ENCODE measurements around the gene RAP2A.

Gene RAP2A

GRCh38 chr13:97423300-97424045, 10.5 kb upstream of the RAP2A start:
- DNase-seq = no peak

DNA sequence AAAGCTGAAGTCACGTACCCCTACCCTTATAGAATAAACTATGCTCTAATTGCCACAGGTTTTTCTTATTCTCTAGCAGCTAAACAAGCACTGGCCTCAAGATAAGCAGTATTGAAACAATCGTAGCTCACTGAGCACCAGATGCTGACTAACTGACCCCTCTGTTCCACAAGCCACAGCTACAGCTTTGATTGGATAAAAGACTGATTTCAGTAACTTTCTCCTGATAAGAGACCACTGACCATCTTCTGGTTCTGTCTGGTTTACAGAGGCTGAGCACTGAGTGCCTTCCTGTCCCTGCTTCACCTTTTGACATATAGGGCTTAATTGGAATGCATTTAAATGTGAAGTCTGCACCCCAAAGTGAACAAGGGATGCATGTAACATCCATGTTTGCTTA, 8.4 kb upstream of the RAP2A start:
- no peak for DNase-seq

DNA sequence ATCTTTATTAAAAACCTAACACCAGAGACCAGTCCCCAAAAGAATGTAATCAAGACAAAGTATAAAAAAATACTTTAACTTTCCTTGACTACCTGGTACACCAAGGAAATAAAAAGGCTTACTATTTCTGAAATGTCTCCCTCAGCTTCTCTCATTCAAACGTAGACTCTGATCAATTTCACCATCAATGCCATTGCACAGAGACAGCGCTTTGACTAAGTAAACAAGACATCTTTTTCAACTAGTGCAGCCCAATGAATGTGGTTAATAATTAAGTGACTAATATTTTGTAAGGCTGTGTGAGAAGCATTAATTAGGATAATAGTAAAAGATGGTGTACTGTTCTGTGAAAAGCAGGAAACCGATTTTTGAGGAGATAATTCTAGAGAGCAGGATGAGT, 7.3 kb upstream of the RAP2A start:
- no peak for DNase-seq

DNA sequence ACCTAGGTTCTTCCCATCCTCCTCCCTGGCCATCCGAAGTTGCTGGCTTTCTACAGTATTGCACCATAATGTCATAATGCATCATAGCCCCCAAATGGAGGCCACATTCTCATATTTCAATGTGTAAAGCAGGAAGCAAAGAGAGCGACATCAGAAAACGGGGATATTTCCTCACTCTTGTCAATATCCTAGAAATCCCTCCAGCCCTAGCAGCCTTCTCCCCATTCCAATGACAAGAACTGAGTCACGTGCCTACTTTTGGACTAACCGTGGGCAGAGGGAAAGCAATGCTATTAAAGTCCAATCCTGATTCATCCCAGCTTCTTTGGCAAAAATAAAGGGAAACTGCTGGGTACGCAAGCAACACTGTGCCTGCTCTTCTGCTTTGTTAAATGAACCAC, 4.3 kb upstream of the RAP2A start:
- peak; percentile 65 for DNase-seq

DNA sequence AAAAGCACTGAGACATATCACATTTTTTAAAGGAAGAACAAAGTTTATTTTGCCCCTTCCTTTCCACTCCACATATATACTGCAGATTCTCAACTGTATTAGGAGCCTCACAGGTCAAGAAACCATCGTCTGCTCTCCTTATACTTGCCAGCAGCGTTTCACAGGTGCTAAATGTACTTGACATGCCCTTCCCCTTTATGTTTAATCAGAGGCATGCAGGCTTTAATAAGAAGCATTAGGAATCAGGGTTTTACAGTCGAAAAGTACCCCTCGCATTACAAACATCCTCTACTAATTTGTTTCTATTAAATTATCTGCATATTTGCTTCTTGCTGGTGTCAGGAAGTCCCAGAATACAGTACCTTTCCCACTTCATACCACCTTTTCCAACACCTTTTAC, 3.7 kb upstream of the RAP2A start:
- peak; percentile 61 for DNase-seq

GRCh38 chr13:97431171-97431764, 2.7 kb upstream of the RAP2A start:
- peak; percentile 45 for DNase-seq

- peak; percentile 71 for DNase-seq
These were observed 1.6 kb upstream of the RAP2A start for GRCh38 chr13:97432232-97432916.

GRCh38 chr13:97432917-97433726, 847 bp upstream of the RAP2A start:
- peak; percentile 100 for DNase-seq

GRCh38 chr13:97434397-97435201, 630 bp downstream of the RAP2A start:
- DNase-seq = peak; percentile 63

DNA sequence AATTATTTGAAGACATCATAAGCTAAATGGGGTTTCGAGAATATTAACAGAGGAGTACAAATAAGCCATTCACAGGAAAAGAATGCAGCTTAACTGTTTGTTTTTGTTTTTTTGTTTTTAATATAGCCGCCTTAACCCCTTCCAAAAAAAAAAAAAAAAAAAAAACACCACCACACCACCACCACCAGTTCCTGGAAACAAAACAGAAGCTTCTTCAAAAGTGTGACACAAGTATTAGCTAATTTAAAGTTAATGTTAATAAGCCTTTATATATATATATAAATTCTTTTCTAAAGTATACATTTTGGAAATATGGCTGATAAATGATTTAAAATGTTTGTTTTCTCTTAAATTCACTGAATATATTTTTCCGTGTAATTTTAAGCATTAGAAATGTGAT, 1.4 kb downstream of the RAP2A start:
- DNase-seq = no peak

DNA sequence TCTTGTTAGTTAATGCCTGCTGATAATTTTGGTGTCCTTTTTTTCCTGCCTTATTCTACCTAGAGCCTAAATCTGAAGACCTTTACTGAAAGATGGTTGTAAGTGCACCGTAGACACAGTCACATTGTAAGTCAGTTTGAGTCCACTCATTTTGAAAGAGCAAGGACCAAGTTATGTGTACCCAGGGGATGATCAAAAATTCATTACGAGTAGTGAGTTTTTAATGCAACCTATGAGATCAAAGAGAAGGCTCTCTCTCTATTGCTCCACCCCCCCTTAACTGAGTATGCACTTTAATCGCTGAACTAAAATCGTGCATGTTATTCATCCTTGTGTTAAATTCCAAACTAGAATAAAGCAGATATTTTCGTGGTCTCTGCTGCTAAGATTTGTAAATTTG, 1.8 kb downstream of the RAP2A start:
- no peak for DNase-seq

- DNase-seq = no peak
These were observed 2.9 kb downstream of the RAP2A start for GRCh38 chr13:97436845-97437244.

DNA sequence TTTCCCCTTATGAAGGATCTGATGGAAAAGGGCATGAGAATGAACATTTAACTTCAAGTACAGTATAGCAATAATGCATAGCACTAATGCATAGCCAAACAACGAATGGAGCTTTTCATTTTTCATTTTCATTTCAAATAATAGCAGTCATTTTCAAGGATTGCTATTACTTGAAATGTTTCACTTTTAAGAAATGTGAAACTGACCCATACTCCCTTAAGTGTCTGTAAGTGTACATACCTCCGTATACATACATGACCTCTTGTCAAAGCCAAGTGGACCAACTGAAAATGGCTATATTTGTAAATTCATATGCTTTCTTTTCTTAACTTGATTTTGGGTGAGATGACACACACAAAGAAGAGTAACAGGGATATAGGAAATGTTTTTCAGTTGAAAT, 3.8 kb downstream of the RAP2A start:
- DNase-seq = no peak

DNA sequence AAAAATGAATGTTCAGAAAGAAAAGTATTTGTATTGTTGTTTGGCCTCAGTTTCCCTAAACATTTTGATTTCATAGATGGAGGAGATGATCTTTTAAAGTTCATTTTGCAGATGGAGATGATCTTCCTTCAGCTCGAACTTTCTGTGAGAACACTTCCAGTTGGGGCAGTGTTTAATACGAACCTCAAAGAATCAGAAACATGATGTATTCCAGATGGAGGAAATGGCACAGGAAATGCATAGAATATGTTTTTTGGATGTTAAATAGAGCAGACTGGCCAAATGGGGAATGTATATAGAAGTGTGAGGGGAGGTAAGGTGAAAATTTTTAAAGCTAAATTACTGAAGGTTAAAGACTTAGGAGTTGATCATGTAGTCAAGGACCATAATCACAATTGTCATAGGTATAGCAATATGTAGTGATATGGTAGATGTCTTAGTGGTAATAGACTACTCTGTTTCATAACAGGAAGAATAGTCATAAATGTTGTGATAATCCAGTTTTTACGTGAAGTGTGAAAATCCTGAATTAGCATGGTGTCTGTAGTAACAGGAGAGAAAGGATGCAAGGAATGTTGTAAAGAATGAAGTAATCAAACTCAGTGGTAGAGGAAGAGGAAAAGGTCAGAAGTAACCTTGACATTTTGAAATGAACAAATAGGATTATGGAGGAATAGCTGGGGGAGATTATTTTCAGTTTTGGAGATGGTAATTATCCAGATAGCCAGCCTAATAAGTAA, 5.1 kb downstream of the RAP2A start:
- DNase-seq = no peak

DNA sequence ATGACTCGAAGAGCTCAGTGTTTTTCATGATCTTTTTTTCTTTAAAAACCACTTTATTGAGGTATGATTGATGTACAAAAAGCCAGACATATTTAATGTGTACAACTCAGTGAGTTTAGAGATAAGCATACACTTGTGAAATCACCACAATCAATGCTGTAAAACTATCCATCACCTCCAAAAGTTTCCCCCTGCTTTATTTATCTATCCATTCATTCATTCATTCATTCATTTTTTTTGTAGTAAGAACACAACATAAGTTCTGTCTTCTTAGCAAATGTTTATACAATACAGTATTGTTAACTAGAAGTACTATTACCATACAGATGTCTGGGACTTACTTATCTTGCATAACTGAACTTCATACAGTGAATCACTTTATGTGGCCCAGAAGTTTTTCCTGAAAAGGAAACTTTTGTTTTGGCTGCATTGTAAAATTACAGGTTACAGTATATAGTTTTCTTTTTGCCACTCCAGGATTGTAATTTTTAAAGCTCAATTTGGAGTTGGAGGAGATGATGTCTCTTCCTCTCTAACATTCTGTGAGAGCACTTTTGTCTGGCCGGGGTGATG, 6.7 kb downstream of the RAP2A start:
- DNase-seq = no peak

DNA sequence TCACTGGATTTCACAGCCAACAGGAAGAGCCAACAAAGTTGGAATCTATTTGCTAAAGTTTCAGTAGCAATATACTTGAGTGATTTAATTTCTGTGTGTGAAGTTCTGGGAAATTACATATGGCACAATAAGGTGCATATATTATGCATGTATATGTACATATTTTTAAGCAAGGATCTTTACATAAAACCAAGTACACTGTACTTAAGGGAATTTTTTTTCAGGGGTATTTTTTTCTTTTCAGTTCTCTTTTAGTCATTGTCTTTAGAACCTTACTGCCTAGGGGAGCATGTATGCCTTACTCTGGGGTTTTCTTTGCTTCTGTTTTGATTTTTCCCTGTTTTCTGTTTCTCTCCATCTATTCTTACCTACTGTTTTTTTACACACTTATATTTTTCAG, 7.4 kb downstream of the RAP2A start:
- DNase-seq = no peak

- DNase-seq = peak; percentile 69
These were observed 11.7 kb downstream of the RAP2A start for GRCh38 chr13:97445522-97446187.

DNA sequence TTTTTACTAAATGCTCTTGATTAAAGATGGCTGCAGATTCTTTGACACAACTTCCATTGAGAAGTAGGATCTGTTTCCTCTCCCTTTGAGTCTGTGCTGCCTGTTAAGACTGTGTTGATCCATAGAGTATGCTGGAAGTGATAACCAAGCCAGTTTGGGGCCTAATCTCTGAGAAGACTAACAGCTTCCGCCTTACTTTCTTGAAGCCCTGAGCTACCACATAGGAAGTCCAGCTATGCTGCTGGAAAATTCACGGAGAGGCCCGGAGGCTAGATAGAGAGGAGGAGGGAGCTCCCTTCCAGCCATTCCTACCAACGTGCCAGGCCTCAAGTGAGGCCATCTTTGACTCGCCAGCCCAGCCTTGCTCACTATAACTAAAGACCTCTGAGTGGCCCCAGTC, 12.5 kb downstream of the RAP2A start:
- DNase-seq = no peak

DNA sequence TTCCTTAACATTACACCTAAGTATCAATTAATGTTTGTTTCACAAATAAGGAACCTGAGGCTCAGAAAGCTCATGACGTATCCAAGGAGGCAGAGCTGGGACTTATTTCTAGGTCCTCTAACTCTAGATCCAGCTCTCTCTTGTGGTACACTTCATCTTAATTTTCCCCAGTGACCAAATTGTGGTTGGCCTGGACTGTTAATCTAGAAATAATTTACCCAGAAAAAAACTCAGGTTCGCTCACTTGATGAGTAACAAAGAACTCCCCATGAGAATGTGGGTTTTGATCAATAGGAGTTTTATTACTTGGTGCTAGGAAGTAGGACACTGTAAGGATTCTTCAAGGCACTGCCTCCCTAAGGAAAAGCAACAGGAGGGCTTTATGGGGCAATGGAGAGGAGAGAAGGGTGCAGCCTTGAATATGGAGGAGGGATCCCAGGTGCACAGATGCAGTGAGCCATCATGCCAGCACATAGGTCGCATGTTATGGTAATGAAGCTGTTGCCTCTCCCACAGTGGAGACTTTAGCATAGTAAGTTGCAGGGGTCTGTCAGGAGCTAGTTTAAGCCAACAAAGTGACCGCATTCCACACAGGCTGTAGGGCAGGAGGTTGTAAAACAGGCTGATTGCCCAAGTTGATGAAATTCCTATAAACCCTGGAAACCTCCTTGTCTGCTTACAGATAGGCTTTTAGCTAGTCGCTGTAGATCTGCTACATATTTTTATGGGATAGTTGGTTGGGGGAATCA, 14.7 kb downstream of the RAP2A start:
- no peak for DNase-seq

DNA sequence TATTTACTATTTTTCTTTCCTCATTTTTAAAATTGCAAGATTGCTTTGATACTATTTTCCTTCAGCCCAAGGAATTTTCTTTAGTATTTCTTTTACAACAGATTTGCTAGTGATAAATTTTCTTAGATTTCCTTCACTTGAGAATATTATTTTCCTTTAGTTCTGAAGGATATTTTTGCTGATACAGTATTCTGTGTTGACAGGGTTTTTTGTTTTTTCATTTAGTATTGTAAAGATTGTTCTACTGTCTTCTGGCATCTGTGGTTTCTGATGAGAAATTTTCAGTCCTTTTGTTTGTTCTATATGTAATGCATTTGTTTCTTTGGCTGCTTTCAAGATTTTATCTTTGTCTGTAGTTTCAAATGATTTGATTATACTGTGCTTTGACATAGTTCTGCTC, 20.7 kb downstream of the RAP2A start:
- no peak for DNase-seq

Measured in NCI-H1092 treated with DMSO at 0.1 percent for 48 hours (cell line).